ENCODE measurements around the gene TFB2M. TPM values are rescaled to one million over a fixed set of nuclear protein-coding genes. Genes with fewer than 3 reads are reported as not detected.

TFB2M gene
- total RNA-seq, 1 experiment from 2014 or later: 27.7 TPM

- H3K4me1 Mint-ChIP-seq: peaks cover 2 to 3% of the 10 kb centered on the region in 2 experiments; a peak in 3 of 4 replicates
- Histone ChIP-seq H3K27ac (ENCODE audit: insufficient read length, low read depth, low read length) (no peak overlapping the region), H3K4me2 (ENCODE audit: insufficient read depth, insufficient read length, low read length) (no peak overlapping the region), H3T11ph (ENCODE audit: low read length) (no peak overlapping the region), H2BK5ac (ENCODE audit: insufficient read length, low read length) (no peak overlapping the region), H3K27me3 (ENCODE audit: insufficient read depth, low read length) (no peaks in the 10 kb centered on the region), H4K91ac (ENCODE audit: insufficient read length, low read depth, low read length) (no peak overlapping the region), H2BK120ac (ENCODE audit: low read depth, low read length, poor library complexity, severe bottlenecking) (no peak overlapping the region), H3K4me1 (ENCODE audit: insufficient read depth, low read length) (no peaks in the 10 kb centered on the region), H2BK15ac (ENCODE audit: low read depth, low read length) (no peak overlapping the region), H2BK20ac (ENCODE audit: low read depth, low read length, poor library complexity, severe bottlenecking) (no peak overlapping the region), H3K14ac (ENCODE audit: insufficient read depth, low read length) (no peak overlapping the region), H2AFZ (ENCODE audit: low read length) (no peak overlapping the region), H3K18ac (ENCODE audit: insufficient read length, low read depth, low read length) (no peak overlapping the region), H3K9me3 (ENCODE audit: control insufficient read depth, low read depth, low read length) (no peaks in the 10 kb centered on the region), H3K56ac (ENCODE audit: insufficient read length, low read depth, low read length) (no peak overlapping the region), H2AK5ac (ENCODE audit: insufficient read length, low read length) (no peak overlapping the region), H3K79me1 (ENCODE audit: insufficient read depth, low read depth, low read length, poor library complexity, severe bottlenecking) (peaks cover 2% of the 10 kb centered on the region), H3K4ac (ENCODE audit: low read depth, low read length) (no peak overlapping the region), H2BK12ac (ENCODE audit: insufficient read length, low read depth, low read length) (no peak overlapping the region), H4K20me1 (ENCODE audit: control insufficient read depth, insufficient read depth, insufficient read length) (no peaks in the 10 kb centered on the region), H4K5ac (ENCODE audit: insufficient read length, low read depth, low read length) (no peak overlapping the region), H3K23me2 (ENCODE audit: insufficient read length, low read depth, low read length, poor library complexity, severe bottlenecking) (no peaks in the 10 kb centered on the region), H4K8ac (replicated peaks; ENCODE audit: insufficient read length, low read depth, low read length) (no peak overlapping the region), H3K23ac (ENCODE audit: insufficient read length, low read depth, low read length) (no peak overlapping the region), H3K9ac (ENCODE audit: extremely low read depth, insufficient read length, low read length) (no peak overlapping the region), H3K79me2 (ENCODE audit: insufficient read depth, low read length) (no peaks in the 10 kb centered on the region; the same call in 1 of the 2 replicates)
- H3K27me3 Mint-ChIP-seq (ENCODE audit: low read depth): no peaks in the 10 kb centered on the region
- H3K27ac Mint-ChIP-seq: no peak overlapping the region
- H3K9me3 Mint-ChIP-seq: no peaks in the 10 kb centered on the region
- H3K36me3 Mint-ChIP-seq (ENCODE audit: insufficient read depth in 1 of 3, low read depth in 3 of 3): peaks cover 0 to 8% (median 0%) of the 10 kb centered on the region in 3 experiments; a peak in 3 of 7 replicates
- H3K4me3 Mint-ChIP-seq: no peak overlapping the region
- WGBS (ENCODE audit: extremely low coverage, insufficient read length, low lambda C conversion rate): no CpG with 5 or more reads among the region's 3 CpGs
- TF ChIP-seq CTCF (conservative IDR thresholded peaks at IDR 0.05): no peak
- no peak for DNase-seq
These were observed 13.8 kb upstream of the TFB2M start for GRCh38 chr1:246579818-246580217.

All from H9 (cell line).